Keratinocyte (primary cell): ENCODE data around the gene CFAP54. TPM values are rescaled to one million over a fixed set of nuclear protein-coding genes. Genes with fewer than 3 reads are reported as not detected.

Source experiments
- DNase-seq: peaks from one replicate; pipeline ENCODE4 v3.0.0-alpha.2; 2011; ENCODE audit warnings: low read depth, missing footprints, low spot score
- FAIRE-seq: peaks from 2 replicates; lab custom pipeline; 2011; peaks lifted over from hg19 to GRCh38; lab: Jason Lieb, UNC
- H2AFZ ChIP-seq: 2 replicates; pipeline ENCODE4 v1.6.0; 2012; ENCODE audit warnings: low read length, control low read depth, inconsistent platforms; ENCODE audit not compliant: control insufficient read depth
- H3K27ac ChIP-seq: 2 replicates; pipeline ENCODE4 v1.5.1; 2011; ENCODE audit warnings: low read length; ENCODE audit not compliant: control insufficient read depth, insufficient read depth
- H3K27me3 ChIP-seq: 3 replicates; pipeline ENCODE4 v1.6.0; 2011; ENCODE audit warnings: low read length; ENCODE audit not compliant: control insufficient read depth, insufficient read depth; ENCODE audit errors: extremely low read depth
- H3K36me3 ChIP-seq, 2 experiments: 2 replicates in 1 of 2; 3 replicates in 1 of 2; pipeline ENCODE4 v1.5.1; 2011; ENCODE audit warnings: low read length in 2 of 2, mild to moderate bottlenecking in 1 of 2; ENCODE audit not compliant: control insufficient read depth in 2 of 2, insufficient read depth in 2 of 2; ENCODE audit errors: extremely low read depth in 1 of 2
- H3K4me1 ChIP-seq: 3 replicates; pipeline ENCODE4 v1.5.1; 2011; ENCODE audit warnings: low read length; ENCODE audit not compliant: control insufficient read depth, insufficient read depth; ENCODE audit errors: extremely low read depth
- H3K4me2 ChIP-seq: 3 replicates; pipeline ENCODE4 v1.6.0; 2011; ENCODE audit warnings: low read depth, low read length; ENCODE audit not compliant: control insufficient read depth, insufficient read depth; ENCODE audit errors: extremely low read depth
- H3K4me3 ChIP-seq, 3 experiments: fragments of 200-600 bp in 1 of 3; sonication (generic) in 1 of 3; 2 replicates in 2 of 3; 3 replicates in 1 of 3; pipeline ENCODE4 v1.5.1; 2011 to 2016; ENCODE audit warnings: low read length in 3 of 3, mild to moderate bottlenecking in 3 of 3, control low read depth in 2 of 3, inconsistent platforms in 1 of 3, low read depth in 1 of 3, mixed read lengths in 1 of 3, mixed run types in 1 of 3, moderate library complexity in 1 of 3; ENCODE audit not compliant: control insufficient read depth in 2 of 3, insufficient read depth in 2 of 3; ENCODE audit errors: extremely low read depth in 1 of 3
- H3K79me2 ChIP-seq: 2 replicates; pipeline ENCODE4 v1.6.0; 2012; ENCODE audit warnings: low read length; ENCODE audit not compliant: control insufficient read depth, insufficient read depth
- H3K9ac ChIP-seq: 3 replicates; pipeline ENCODE4 v1.6.0; 2011; ENCODE audit warnings: low read length; ENCODE audit not compliant: control insufficient read depth, insufficient read depth; ENCODE audit errors: extremely low read depth
- H3K9me1 ChIP-seq: 3 replicates; pipeline ENCODE4 v1.6.0; 2011; ENCODE audit warnings: low read length; ENCODE audit not compliant: control insufficient read depth, insufficient read depth; ENCODE audit errors: extremely low read depth
- H3K9me3 ChIP-seq: 2 replicates; pipeline ENCODE4 v1.5.1; 2012; ENCODE audit warnings: low read depth, low read length; ENCODE audit not compliant: control insufficient read depth
- H4K20me1 ChIP-seq: 3 replicates; pipeline ENCODE4 v1.6.0; 2011; ENCODE audit warnings: low read length; ENCODE audit not compliant: control insufficient read depth, insufficient read depth; ENCODE audit errors: extremely low read depth
- CTCF ChIP-seq, 3 experiments: IDR thresholded peaks in 1 of 3; conservative IDR thresholded peaks in 1 of 3; optimal IDR thresholded peaks in 1 of 3; 2 replicates in 2 of 3; 3 replicates in 1 of 3; pipeline versions ENCODE3 to v1.5.1; 2011; ENCODE audit warnings: low read length in 3 of 3, mild to moderate bottlenecking in 3 of 3, moderate library complexity in 2 of 3, control low read depth in 1 of 3, inconsistent platforms in 1 of 3; ENCODE audit not compliant: insufficient read depth in 2 of 3; ENCODE audit errors: extremely low read depth in 1 of 3
- EZH2 ChIP-seq: IDR thresholded peaks from one replicate; pipeline ENCODE4 v1.6.1; 2012; ENCODE audit warnings: inconsistent platforms, mild to moderate bottlenecking, low read length, moderate library complexity
- dilution Hi-C: fragments of 300-500 bp; cut with MboI; formaldehyde crosslinking; loops from one replicate; pipeline ENCODE4 v1.7.0; 2020; ENCODE audit warnings: low sequenced_read_pairs; ENCODE audit not compliant: extremely low pct_ligation_motif_present
- polyA plus RNA-seq, 5 experiments: library from polyadenylated mRNA; depleted of rRNA in 3 of 5; stranded (reverse) in 3 of 5; stranded (forward) in 1 of 5; unstranded in 1 of 5; fragments of >200 nt; gene quantifications; 1 replicate in 1 of 5; 2 replicates in 3 of 5; 3 replicates in 1 of 5; pipeline versions ENCODE4 v1.2.1 to v1.2.3, GENCODE V29; 2011 to 2012; ENCODE audit warnings: missing spikeins in 2 of 5, low read depth in 1 of 5, low replicate concordance in 1 of 5

CFAP54 gene
- polyA plus RNA-seq, 1 donor (not counting 4 experiments of a cell fraction or from before 2014, with no cell fraction given): 1.2 TPM

DNA sequence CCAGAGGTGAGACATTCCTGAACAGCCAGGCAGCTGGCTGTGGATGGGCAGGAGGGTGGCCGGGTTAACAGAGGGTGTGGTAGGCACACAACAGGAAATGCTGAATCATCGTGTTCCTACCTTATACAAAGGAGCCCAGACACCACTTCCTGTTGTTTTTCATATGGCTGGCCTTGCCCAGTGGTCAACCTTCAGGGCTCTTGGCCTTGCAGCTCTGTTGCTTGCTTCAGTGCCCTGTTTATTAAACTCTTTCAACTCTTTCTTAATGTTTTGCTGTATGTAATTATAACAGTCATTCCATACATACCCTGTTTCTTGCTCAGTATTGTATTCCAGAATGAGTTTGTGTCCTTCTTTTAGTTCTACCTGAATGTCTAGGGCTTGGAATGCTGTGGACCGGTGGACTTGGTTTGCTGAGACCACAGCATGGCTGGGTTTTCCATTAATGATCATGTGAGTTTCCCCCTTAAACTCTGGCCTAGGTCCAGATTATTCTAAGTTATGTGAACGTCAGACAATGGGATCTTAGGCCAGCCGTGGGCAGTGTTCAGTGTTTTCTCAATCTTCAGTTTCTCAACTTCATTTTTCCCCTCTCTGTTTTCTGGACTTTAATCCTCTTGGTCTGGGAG is 11.9 kb downstream of the CFAP54 start:
- Histone ChIP-seq H3K36me3 (no peaks in the 10 kb centered on the region), H3K27me3 (no peaks in the 10 kb centered on the region), H3K4me3 (no peak overlapping the region), H3K27ac (peak overlapping the region; percentile 93), H4K20me1 (no peaks in the 10 kb centered on the region), H3K4me1 (peaks cover 28% of the 10 kb centered on the region), H3K9ac (peak overlapping the region; percentile 16), H3K9me3 (no peaks in the 10 kb centered on the region), H3K4me2 (peak overlapping the region; percentile 59), H2AFZ (no peak overlapping the region), H3K79me2 (no peaks in the 10 kb centered on the region), H3K9me1 (no peaks in the 10 kb centered on the region)
- dilution Hi-C loops: no loop called here
- peak; percentile 99 for FAIRE-seq
- TF ChIP-seq EZH2 (no peak), CTCF (optimal IDR thresholded peaks at IDR 0.05 in 1 of 3, IDR thresholded peaks at IDR 0.05 in 1 of 3, conservative IDR thresholded peaks at IDR 0.05 in 1 of 3; ENCODE audit: extremely low read depth in 1 of 3, insufficient read depth in 2 of 3, low read length in 3 of 3) (no peak)
- no peak for DNase-seq

DNA sequence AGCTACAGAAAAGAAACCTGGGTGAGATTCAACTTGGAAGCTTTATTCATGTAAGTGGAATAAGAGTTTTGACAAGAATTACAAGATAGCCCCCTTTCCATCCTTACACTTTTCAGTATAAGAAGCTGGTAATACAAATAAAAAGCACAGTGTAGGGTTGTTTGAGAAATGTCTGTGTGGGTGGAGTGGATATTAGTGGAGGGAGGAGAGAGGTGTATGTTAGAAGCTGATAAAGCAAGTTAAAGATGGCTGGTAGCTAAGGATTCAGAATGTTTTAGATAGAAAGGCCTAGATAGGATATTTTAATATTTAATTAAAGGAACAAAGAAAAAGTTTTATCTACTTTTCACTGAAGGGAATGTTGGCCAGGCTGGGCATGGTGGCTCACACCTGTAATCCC is 12.5 kb downstream of the CFAP54 start:
- H3K4me3 ChIP-seq: no peak overlapping the region
- no peak overlapping the region for H3K9ac ChIP-seq
- H3K27ac ChIP-seq: peak overlapping the region; percentile 93
- H3K36me3 ChIP-seq: no peaks in the 10 kb centered on the region
- dilution Hi-C loops: no loop called here
- no peak overlapping the region for H2AFZ ChIP-seq
- H3K27me3 ChIP-seq: no peaks in the 10 kb centered on the region
- no peaks in the 10 kb centered on the region for H4K20me1 ChIP-seq
- H3K4me1 ChIP-seq: peaks cover 28% of the 10 kb centered on the region
- no peaks in the 10 kb centered on the region for H3K79me2 ChIP-seq
- FAIRE-seq (no peak), DNase-seq (no peak)
- TF ChIP-seq EZH2 (no peak), CTCF (optimal IDR thresholded peaks at IDR 0.05 in 1 of 3, IDR thresholded peaks at IDR 0.05 in 1 of 3, conservative IDR thresholded peaks at IDR 0.05 in 1 of 3; ENCODE audit: extremely low read depth in 1 of 3, insufficient read depth in 2 of 3, low read length in 3 of 3) (no peak)
- H3K4me2 ChIP-seq: no peak overlapping the region
- no peaks in the 10 kb centered on the region for H3K9me3 ChIP-seq
- no peaks in the 10 kb centered on the region for H3K9me1 ChIP-seq
